Measurements from ENCODE around the gene ATP5F1B. TPM values are rescaled to one million over a fixed set of nuclear protein-coding genes. Genes with fewer than 3 reads are reported as not detected.

The ATP5F1B gene
- total RNA-seq, 1 experiment from 2014 or later = 1,051 TPM

DNA sequence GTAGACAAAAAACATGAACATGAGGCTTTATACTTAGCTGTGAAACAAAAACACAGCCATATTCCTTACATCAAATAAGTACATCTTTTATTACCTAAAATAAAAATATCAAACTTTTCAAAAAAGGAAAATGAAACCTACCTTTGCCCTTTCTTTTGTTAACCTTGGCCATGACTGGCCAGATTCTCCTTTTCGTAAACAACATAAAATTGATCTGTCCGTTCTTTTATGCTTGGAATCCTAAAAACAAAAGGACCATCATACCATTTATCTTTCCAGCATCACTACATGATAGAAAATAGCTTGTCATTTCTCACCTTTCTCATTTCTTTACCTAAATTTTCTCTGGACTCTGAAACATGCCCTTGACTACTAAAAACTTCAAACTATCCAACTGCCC lies 25.8 kb upstream of the ATP5F1B start:
- Histone ChIP-seq H3K36me3 (ENCODE audit: control insufficient read depth in 1 of 2, insufficient read depth in 2 of 2, low read length in 2 of 2) (peaks cover 39 to 58% of the 10 kb centered on the region in 2 experiments), H3K4me2 (ENCODE audit: low read length) (no peak overlapping the region), H3K9me2 (ENCODE audit: insufficient read depth) (no peaks in the 10 kb centered on the region), H3K9ac (ENCODE audit: low read length) (no peak overlapping the region), H3K4me3 (replicated peaks in 1 of 2; ENCODE audit: low read depth in 1 of 2, low read length in 2 of 2) (no peak overlapping the region), H4K20me1 (ENCODE audit: insufficient read depth) (peaks cover 67% of the 10 kb centered on the region; the same call in 1 of the 2 replicates), H2AFZ (ENCODE audit: low read depth, low read length, poor library complexity, severe bottlenecking) (no peak overlapping the region), H3K4me1 (ENCODE audit: control insufficient read depth in 1 of 2, insufficient read depth in 2 of 2, low read length in 2 of 2) (peaks cover 11 to 57% of the 10 kb centered on the region in 2 experiments), H3K79me2 (ENCODE audit: insufficient read depth, low read length) (peaks cover 100% of the 10 kb centered on the region), H3K27ac (ENCODE audit: low read depth, low read length) (no peak overlapping the region), H3K9me3 (ENCODE audit: control insufficient read depth in 1 of 2, insufficient read depth in 1 of 2, low read depth in 1 of 2, low read length in 2 of 2) (no peaks in the 10 kb centered on the region), H3K27me3 (ENCODE audit: insufficient read depth, low read length) (no peaks in the 10 kb centered on the region)
- ChIA-PET POLR2A (interaction anchor here (1.0 to 1.1 kb wide), 2 partner anchors 16 to 17 kb away, joined by 3 read pairs; partner anchors contain the start of gene PTGES3), RAD21 (ENCODE audit: low non-redundant PET in 1 of 2, low total read pairs in 2 of 2, uncharacterized antibody in 2 of 2, unreplicated experiment in 2 of 2) (no interaction called here), CTCF (no interaction called here)
- intact Hi-C loops (cut with micrococcal nuclease) = no loop called here
- ATAC-seq (no peak), DNase-seq (ENCODE audit: low read depth, low spot score) (no peak)
- TF ChIP-seq, protein P1, sequence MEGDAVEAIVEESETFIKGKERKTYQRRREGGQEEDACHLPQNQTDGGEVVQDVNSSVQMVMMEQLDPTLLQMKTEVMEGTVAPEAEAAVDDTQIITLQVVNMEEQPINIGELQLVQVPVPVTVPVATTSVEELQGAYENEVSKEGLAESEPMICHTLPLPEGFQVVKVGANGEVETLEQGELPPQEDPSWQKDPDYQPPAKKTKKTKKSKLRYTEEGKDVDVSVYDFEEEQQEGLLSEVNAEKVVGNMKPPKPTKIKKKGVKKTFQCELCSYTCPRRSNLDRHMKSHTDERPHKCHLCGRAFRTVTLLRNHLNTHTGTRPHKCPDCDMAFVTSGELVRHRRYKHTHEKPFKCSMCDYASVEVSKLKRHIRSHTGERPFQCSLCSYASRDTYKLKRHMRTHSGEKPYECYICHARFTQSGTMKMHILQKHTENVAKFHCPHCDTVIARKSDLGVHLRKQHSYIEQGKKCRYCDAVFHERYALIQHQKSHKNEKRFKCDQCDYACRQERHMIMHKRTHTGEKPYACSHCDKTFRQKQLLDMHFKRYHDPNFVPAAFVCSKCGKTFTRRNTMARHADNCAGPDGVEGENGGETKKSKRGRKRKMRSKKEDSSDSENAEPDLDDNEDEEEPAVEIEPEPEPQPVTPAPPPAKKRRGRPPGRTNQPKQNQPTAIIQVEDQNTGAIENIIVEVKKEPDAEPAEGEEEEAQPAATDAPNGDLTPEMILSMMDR (IDR thresholded peaks at IDR 0.05 in 2 of 3, conservative IDR thresholded peaks at IDR 0.05 in 1 of 3; ENCODE audit: borderline replicate concordance in 1 of 3, insufficient read depth in 1 of 3, low read depth in 2 of 3, low read length in 2 of 3) = no peak
- TF ChIP-seq, protein P2, sequence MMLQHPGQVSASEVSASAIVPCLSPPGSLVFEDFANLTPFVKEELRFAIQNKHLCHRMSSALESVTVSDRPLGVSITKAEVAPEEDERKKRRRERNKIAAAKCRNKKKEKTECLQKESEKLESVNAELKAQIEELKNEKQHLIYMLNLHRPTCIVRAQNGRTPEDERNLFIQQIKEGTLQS (IDR thresholded peaks at IDR 0.05) = no peak
- no peak for TF ChIP-seq JUND (IDR thresholded peaks at IDR 0.05)
- TF ChIP-seq EZH2phosphoT487 (IDR thresholded peaks at IDR 0.05; ENCODE audit: borderline replicate concordance) = no peak
- no peak for TF ChIP-seq TCF7L2 (IDR thresholded peaks at IDR 0.05; ENCODE audit: borderline replicate concordance, extremely low read depth, insufficient read depth, insufficient read length)
- BruUV-seq (replicated peaks) = no TSS peak

DNA sequence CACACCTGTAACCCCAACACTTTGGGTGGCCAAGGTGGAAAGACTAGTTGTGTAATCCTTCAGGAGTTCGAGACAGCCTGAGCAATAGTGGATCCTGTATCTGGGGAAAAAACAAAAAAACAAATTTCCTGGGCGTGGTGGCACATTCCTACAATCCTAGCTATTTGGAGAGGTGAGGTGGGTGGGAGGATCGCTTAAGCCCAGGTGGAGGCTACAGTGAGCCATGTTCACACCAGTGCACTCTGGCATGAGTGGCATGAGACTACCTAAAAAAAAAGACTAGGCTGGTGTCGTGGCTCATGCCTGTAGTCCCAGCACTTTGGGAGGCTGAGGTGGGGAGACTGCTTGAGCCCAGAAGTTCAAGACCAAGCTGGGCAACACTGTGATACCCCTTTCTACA lies 25.1 kb upstream of the ATP5F1B start:
- Histone ChIP-seq H3K79me2 (ENCODE audit: insufficient read depth, low read length) (peaks cover 100% of the 10 kb centered on the region), H3K9me2 (ENCODE audit: insufficient read depth) (no peaks in the 10 kb centered on the region), H3K27ac (ENCODE audit: low read depth, low read length) (no peak overlapping the region), H2AFZ (ENCODE audit: low read depth, low read length, poor library complexity, severe bottlenecking) (no peak overlapping the region), H3K4me3 (replicated peaks in 1 of 2; ENCODE audit: low read depth in 1 of 2, low read length in 2 of 2) (no peak overlapping the region), H3K4me2 (ENCODE audit: low read length) (no peak overlapping the region), H3K9me3 (ENCODE audit: control insufficient read depth in 1 of 2, insufficient read depth in 1 of 2, low read depth in 1 of 2, low read length in 2 of 2) (no peaks in the 10 kb centered on the region), H3K27me3 (ENCODE audit: insufficient read depth, low read length) (no peaks in the 10 kb centered on the region), H3K4me1 (ENCODE audit: control insufficient read depth in 1 of 2, insufficient read depth in 2 of 2, low read length in 2 of 2) (peaks cover 11 to 51% of the 10 kb centered on the region in 2 experiments), H3K36me3 (ENCODE audit: control insufficient read depth in 1 of 2, insufficient read depth in 2 of 2, low read length in 2 of 2) (peaks cover 45 to 65% of the 10 kb centered on the region in 2 experiments), H3K9ac (ENCODE audit: low read length) (no peak overlapping the region), H4K20me1 (ENCODE audit: insufficient read depth) (peaks cover 65% of the 10 kb centered on the region; the same call in 1 of the 2 replicates)
- ChIA-PET CTCF (no interaction called here), RAD21 (ENCODE audit: low non-redundant PET in 1 of 2, low total read pairs in 2 of 2, uncharacterized antibody in 2 of 2, unreplicated experiment in 2 of 2) (no interaction called here), POLR2A (interaction anchor here (0.9 to 1.2 kb wide), 4 partner anchors 13 to 55 kb away, joined by 3 to 6 read pairs (median 3); partner anchors contain the start of gene PTGES3)
- DNase-seq (ENCODE audit: low read depth, low spot score) (no peak), ATAC-seq (no peak)
- TF ChIP-seq JUND (IDR thresholded peaks at IDR 0.05) (no peak), SIN3A (IDR thresholded peaks at IDR 0.05; ENCODE audit: low read depth) (no peak)
- BruUV-seq (replicated peaks) = no TSS peak
- intact Hi-C loops (cut with micrococcal nuclease) = no loop called here

Measured in HCT116 (cell line).